SK-N-SH treated with all-trans-retinoic acid at 6 μM for 48 hours (cell line): ENCODE measurements around the gene MYO3B.

ENCODE experiments used
- CREB5 ChIP-seq: fragments of 250-450 bp; sonication (Bioruptor Pico); IDR thresholded peaks from 2 replicates; pipeline ENCODE4 v1.5.1; 2020; ENCODE audit warnings: low read depth, mild to moderate bottlenecking, moderate library complexity
- GLIS3 ChIP-seq: fragments of 250-450 bp; sonication (Bioruptor Pico); IDR thresholded peaks from 2 replicates; pipeline ENCODE4 v1.5.0; 2020; ENCODE audit warnings: mild to moderate bottlenecking, moderate library complexity
- ISL1 ChIP-seq: fragments of 250-450 bp; sonication (Bioruptor Pico); IDR thresholded peaks from 2 replicates; pipeline ENCODE4 v2.1.2; 2022; ENCODE audit warnings: mild to moderate bottlenecking, moderate library complexity
- PATZ1 ChIP-seq: fragments of 250-450 bp; sonication (Bioruptor Pico); IDR thresholded peaks from 2 replicates; pipeline ENCODE4 v1.8.0; 2020; ENCODE audit warnings: mild to moderate bottlenecking, moderate library complexity, borderline replicate concordance
- POU6F1 ChIP-seq: fragments of 250-450 bp; sonication (Bioruptor Pico); IDR thresholded peaks from 2 replicates; pipeline ENCODE4 v1.8.0; 2021; ENCODE audit warnings: low read depth, mild to moderate bottlenecking, moderate library complexity, borderline replicate concordance
- ZC3H10 ChIP-seq: fragments of 250-450 bp; sonication (Bioruptor Pico); IDR thresholded peaks from 2 replicates; pipeline ENCODE4 v1.5.1; 2021; ENCODE audit warnings: mild to moderate bottlenecking, moderate library complexity
- ZFP3 ChIP-seq: fragments of 250-450 bp; sonication (Bioruptor Pico); IDR thresholded peaks from 2 replicates; pipeline ENCODE4 v1.5.0; 2020; ENCODE audit warnings: mild to moderate bottlenecking, moderate library complexity

GRCh38 chr2:170244555-170244954, 66.6 kb downstream of the MYO3B start:
- TF ChIP-seq PATZ1 (CRISPR knock-in tag) (no peak), ZFP3 (CRISPR knock-in tag) (no peak), CREB5 (no peak), GLIS3 (CRISPR knock-in tag) (no peak), POU6F1 (CRISPR knock-in tag) (no peak), ZC3H10 (CRISPR knock-in tag) (no peak), ISL1 (CRISPR knock-in tag) (no peak)
